HuH-7.5 (cell line): ENCODE measurements around the gene POC1B.
A peak's percentile ranks its signal among the peaks of the same experiment; 100 is the strongest.

Experiments used
- DNase-seq: peaks from one replicate; pipeline ENCODE4 v3.0.0; 2011; ENCODE audit warnings: low spot score

Gene POC1B

DNA sequence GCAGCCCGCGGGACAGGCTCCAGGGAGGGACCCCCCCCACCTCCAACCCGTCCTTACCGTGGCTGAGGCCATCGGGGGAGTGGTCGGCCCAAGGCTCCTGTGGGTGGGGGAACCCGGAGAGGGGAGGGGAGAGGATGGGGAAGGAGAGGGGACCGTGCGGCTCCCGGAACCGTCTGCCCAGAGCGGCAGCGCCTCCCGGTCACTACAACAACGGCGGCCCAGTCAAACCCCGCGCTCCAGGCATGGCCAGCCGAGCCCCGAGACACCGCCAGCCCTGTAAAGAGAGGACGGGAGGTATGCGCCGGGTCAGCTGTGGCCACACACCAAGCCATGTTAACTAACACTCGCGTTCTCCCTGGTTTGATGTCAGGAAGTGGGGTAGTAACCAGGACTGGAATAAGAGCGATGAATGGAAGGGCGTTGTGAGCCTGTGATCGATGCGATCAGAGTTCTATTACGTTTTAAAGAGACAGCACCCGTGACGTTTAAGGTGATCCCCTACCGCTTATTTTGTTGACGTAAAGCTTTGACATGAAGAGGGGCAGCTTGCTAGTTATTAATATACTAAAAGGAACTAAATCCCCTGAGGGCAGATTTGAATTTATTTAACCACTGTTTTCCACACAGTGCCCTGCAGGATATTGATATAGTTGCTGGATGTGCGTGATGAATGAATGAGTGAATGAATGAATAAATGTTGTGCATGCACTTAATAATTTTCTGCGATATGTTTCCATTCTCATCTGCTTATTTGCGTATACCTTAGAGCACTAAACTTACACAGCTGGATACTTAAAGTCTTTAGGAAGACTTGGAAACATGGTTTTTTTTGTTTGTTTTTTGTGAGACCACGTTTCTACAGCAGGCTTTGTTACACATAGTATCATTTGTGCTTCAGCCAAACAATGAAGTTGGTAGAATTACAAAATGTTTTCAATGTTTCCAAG, at the start of gene POC1B:
Gene POC1B, minus strand, starts transcription at position 224 of the 947 bp plus-strand sequence. Its CDS starts 152 bp downstream, at position 72.
- DNase-seq = peak; percentile 73

DNA sequence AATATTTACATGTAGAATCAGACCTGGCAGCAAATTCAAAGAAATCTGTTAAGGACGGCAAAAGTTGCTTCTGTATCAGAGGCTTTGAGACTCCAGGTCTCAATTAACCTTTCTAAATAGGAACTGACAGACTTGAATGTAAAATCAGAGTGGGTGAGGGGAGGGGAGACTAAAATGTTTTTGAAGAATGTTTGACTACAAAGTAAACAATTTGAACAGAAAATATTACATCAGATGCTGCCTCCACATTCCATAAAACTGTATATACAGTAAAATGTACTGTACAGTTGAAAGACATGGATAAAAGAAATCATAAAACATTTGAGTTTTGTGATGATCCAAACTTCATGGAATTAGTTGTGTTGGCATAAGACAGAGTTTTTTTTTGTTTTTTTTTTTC, 49.5 kb upstream of the POC1B start:
- no peak for DNase-seq

DNA sequence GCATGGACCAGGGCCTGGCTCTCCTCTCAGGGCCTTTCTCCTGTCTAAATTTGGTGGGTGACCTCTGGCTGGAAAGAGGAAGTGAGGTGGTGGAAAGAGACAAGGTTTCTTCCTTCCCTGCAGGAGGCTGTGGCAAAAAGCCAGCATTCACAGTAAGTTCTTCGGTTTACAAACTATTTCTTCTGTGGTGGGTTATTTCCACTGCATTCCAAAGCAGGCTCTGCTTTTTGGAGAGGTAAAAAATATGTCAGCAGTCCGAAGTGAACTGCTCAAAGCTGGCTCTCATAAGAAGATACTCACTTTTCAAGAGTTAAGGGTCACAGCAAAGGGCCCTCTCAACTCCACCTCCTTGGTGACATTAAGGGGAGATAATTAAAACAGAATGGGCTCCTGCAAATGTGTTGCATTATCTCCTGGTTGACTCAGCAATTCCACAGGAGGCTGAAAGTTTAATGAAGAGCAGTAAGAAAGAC, 48.9 kb upstream of the POC1B start:
- DNase-seq = no peak

DNA sequence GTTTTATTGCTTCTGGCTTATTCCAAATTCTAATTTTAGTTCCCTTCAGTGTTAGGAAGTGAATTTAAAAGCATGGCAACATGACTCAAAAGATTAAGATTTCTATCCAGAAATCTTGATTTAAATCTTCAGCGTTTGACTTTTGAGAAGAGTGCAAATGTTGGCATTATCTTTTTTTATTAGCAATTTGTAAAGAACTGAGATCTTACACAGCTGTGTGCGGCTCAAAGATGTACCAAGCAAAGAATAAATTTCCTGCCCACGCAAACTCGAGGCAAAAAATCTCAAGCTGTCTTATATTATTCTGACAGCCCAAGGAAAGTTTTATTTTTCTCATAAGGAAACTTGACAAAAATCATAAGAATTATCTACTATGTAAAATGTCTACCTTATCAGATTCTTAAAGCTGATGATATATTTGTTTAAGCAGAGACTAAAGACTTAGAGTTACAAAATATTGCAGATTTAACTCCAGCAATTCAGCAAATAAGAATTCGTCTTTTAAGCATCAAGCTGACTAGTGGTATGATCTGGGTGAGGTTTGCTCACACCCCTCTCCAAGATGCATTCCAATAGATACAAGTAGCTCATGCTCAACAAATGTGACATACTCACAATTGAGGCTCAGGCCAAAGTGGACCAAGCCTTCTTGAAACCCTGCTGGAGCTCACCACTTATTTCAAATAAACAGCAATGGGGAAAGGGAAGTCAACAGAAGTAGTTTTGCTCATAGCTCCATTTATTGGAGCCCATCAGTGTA, 47.4 kb upstream of the POC1B start:
- DNase-seq = no peak

DNA sequence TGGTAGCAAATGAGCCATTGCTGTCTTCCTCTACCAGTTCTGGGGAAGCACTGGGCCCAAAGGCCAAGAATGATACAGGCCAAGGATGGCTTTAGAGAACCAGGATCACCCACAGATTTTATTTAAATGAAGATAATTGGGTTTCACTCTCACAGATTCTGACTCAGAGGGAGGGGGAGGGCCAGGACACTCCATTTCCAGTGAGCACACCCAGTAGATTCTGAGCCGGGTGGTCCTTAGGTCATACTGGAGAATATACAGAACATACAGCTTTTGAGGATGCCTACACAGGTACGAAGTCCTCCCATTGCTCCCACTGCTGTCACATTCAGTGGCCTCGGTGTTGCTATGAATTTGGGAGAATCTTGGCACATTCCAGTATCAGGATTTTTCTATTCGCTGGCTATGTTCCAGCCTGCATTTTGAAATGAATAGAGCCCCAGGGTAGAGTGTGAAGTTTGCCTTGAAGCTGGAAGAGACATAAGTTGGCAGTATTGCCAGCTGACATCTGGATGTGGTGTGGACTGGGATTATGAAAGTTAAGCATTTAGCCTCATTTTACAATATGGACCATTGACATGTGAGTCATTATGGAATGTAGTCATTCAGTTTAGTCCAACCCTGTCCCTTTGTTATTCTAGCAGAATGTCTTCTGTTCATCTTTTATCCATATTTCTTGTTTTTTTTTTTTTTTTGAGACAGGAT, 45.8 kb upstream of the POC1B start:
- DNase-seq = no peak

DNA sequence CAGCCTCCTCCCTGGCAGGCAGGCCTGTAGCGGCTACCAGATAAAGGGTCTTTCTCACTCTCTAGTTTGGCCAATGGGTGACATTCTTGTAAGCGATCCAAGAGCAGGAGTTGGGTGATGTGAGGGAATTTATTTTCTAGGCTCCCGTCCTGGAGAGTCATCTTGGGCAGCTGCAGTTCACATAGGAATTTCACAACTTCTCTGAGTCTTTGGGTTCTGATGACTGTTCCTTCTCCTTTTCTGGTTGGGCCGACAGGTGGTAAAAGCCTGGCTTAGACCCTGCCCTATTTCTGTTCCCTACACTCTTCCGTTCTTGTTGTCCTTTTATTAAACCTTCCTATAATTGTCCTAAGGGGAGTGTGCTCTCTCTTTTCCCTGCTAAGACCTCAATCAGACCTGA, 42.6 kb upstream of the POC1B start:
- DNase-seq = no peak

DNA sequence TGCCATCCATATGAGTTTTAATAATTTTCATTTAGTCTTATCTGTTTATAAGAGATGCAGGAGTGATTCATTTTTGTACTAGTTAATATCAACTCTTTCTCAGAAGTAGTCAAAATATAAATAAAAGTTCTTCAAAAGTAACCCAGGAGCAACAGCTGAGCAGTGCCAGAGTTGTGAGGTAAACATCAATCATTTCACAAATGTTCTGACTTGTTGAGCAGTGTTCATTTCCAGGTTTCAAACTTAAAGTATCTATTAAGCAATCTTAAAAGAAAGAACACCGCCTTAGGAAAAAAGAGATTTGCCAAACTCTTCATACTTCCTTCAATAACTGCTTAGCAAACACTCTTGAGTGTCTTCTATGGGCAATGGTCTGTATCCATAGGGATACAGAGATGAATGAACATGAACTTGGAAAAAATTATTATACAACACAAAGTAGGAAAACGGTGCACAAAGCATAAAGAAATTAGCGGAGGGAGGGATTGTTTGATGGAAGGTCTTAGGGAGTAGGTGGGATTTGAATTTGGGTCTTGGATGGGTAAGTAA, 41.9 kb upstream of the POC1B start:
- DNase-seq = no peak

DNA sequence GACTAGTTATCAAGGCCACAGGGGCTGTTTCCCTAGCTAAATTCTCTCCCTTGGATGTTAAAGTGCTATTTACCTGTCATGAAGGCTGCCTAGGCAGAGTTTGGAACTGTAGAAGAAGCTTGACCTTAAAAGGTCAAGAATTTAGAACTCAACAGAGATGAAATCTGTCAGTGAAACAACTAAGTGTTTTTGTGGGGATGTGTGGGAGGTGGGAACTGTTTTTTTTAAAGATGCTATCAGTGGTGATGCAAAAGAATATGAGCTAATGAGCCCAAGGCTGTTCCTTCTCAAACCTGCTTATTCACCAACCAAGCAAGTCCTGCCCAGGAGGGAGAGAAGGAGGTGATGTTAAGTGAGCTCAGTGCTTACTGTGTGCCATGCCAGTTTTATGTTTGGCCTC, 40.8 kb upstream of the POC1B start:
- DNase-seq = no peak

DNA sequence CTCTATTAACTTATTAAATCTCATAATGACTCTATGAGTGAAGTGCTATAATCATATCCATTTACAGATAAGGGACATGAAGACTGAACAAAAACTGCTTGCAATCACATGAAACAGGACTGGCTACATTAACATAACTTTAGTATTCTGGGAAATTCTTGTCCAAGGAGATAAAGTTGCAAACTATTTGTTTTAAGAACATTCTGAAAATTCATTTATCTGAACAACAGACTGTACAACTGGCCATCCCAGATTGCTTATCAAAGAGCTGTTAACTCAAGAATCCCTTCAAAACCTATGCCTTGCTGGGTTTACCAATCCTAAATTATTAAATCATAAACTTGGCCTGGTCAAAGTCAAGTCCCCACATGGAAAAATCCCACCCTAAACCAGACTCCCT, 39.2 kb upstream of the POC1B start:
- no peak for DNase-seq

DNA sequence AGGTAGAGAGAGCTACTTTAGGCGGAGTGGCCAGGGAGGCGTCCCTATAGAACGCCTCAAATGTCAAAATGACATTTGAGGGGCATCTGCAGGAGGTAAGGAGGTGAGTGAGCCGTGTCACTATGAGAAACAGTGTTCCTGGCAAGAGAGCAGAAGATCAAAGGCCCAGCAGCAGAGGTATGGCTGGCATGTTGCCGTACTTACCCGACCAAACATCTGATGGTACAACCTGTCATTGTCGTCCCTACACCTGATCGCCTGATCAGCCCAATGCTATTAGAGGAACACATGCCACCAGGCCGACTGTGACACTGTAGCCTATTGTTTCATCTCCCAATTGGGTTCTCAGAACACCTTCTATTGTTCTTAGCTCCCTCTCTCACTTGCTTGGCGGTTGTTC, 33.9 kb upstream of the POC1B start:
- no peak for DNase-seq

DNA sequence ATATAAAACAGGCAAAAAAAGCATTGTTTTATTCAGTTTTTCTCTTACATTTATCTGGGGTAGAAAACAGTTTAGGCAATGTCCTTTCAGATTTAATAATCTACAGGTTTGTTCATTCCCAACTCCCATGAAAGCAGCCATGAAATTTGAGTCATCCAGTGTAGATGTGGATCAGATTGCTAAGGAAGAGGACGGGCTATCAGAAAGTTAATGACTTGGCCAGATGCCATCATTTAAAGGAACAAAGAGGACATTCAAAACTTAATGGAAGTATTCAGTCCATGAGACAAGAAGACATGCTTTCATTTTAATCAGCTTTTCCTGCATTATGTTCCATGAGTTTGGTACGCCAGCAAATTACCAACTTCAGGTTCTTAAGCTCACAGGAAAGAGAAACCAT, 31.1 kb upstream of the POC1B start:
- DNase-seq = no peak

DNA sequence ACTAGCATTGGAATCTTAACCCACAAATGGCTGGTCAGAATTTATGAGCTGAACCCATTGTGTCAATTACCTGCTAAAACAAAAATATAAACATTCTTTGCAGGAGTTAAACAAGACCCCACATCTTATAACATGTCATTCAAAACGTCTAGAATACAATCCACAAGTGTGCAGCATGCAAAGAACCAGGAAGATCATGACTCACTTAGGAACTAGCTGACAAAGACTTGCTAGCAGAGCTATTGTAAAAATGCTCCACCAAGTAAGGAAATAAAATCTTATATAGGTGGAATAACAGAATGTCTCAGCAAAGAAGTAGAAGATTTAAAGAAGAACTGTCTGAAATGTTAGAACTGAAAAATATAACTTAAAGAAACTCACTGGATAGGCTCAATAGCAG, 26.5 kb upstream of the POC1B start:
- no peak for DNase-seq

DNA sequence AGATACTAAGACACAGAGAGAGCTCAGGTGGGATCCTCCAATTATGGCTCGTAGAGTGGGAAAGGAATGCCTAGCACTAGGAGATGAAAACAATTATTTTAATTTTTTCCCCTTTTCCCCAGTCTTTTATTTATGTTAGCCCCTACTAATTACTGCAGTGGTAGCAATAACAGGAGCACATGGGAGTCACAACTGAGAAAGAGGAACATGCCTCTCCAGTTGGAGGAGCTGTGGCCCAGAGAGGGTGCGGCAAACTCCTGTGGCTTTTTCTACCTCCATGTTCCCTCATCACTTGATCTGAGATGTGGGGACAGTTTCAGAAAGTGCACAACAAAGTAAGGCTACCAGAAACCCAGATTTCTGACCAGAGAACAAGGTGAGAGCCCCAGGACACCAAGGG, 25.9 kb upstream of the POC1B start:
- no peak for DNase-seq

DNA sequence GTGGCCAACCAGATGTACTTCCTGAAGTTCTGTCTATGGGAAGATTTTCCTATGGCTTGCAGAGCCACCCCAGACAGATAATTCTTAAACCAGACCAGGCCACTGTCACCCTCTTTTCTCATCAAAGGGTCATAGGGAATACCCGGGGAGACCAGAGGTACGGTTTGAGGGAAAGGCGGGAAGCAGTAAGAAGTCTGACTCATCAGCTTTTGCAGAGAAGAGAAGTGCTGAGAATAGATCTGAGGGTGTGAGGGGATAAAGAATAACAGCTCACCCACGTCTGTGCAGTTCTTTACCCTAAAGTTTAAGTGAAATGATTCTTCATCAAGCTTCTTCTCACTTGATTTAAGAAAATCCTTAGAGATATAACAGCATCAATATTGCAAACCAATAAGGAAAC, 21.3 kb upstream of the POC1B start:
- no peak for DNase-seq

DNA sequence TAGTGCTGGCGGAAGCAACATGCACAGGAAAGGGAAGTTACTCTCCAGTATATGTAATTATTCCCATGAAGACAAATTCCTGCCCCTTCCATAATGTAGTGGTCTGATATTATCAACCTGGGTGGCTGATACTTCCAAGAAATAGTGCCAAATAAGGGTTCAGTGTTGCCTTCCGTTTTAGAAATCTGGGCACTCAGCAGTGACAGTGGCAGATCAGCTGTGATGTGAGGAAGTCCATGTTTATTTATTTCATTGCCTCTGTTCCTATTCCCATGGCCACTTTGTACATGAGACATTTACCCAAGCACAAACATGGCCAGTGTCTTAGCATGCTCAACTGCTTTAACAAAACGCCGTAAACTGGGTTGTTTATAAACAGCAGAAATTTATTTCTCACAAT, 20.3 kb upstream of the POC1B start:
- no peak for DNase-seq

DNA sequence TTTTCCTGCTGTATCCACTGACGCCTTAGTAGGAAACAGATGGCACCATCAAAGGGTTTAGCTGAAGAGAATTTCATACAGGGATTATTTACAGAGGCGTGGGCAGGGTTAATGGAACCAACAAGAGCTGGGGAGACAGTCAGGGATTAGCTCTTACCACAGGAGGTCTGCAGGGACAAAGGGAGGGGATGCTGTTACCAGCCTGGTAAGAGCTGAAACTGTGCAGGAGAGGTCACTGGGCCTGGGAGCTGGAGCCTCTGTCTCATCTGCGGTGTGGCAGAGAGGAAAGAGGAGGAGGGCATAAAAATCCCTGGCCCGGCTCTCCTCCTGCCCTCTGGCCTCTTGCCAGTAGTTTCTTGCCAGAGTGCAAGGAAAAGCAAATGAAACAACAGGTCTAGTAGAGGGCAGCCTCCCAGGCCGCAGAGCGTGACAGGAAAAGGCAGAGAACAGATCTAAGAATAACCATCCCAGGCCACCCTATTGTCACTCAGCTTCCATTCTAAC, 18.9 kb upstream of the POC1B start:
- no peak for DNase-seq

DNA sequence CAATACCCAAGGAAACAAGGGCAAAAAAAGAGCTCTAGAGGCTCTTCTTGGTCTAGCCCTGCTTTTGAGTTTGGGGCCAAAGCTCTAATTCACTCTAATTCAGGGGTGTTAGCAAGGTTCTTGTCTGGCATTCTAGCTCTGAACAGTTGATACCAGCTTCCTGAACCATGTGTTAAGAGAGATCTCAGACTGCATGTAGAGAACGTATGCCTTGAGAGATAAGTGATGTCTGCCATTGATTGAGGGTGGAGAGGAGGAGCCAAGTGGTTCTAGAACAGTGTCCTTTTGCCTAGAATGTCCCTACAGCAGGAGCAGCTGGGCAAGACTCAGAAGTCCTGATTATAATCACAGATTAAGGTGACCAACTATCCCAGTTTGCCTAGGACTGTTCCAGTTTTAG, 18.2 kb upstream of the POC1B start:
- no peak for DNase-seq

DNA sequence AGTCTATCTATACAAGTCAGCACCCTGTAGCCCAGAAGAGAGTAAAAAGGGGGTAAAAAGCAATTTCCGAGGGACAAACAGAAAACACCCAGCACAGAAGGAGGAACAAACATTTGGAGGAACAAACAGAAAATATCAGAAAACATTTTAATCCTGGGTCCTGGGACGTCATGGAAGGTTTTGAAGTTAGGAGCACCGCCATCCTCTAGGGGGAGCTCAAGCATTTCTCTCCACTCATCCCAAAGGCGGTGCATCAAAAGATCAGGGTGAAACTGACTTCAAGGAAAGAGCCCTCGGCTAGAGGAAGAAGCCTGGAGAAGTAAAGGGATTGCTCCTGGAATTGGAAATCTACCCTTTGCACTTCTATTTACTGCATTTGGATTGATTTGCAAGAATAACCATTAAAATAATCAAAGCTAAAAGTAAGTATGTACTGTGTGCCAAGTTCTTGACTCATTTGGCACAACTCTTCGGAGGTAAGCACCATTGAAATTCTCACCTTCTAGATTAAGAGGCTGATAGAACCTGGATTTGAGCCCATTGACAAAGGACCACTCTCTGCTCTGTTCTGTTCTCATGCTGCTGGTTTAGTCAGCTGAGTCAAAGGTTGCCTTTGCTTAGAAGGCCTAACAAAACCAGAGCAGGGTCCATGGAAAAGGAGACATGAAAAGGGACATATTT, 17.2 kb upstream of the POC1B start:
- peak; percentile 25 for DNase-seq

DNA sequence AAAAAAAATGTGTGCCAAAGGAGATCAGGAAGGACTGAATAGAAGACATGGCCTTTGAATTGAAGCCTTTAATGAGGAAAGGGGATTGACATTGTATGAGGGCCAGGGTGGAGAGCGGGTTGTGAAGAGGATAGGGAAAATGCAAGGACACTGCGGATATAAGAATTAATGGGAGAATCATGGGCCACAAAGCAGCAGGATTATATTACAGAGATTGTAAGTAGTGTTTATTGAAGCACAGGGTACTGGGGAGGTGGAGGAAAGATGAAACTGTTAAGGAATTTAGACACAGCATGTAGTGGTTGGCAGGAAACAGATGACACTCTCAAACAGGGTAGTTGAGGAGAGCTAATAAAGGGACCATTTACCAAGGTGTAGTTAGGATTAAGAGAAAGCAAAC, 16.4 kb upstream of the POC1B start:
- no peak for DNase-seq

DNA sequence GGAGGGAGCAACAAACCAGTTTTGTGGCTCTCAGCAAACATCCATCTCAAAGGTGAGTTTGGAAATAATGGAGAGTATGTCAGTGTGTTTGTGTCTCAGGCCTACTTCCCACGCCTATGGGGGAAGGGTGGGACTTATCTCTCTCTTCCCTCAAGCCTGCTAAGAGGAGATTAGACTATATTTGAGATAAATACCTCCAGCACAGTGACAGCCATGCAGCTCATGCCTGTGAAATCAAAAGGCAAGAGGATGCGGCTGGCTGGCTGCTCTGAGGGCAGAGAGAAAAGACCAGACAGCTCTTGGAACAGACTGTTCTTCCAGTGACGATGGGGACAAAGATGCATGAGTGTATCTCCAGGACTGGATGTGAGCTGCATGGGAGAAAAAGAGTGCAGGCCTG, 14.7 kb upstream of the POC1B start:
- no peak for DNase-seq

DNA sequence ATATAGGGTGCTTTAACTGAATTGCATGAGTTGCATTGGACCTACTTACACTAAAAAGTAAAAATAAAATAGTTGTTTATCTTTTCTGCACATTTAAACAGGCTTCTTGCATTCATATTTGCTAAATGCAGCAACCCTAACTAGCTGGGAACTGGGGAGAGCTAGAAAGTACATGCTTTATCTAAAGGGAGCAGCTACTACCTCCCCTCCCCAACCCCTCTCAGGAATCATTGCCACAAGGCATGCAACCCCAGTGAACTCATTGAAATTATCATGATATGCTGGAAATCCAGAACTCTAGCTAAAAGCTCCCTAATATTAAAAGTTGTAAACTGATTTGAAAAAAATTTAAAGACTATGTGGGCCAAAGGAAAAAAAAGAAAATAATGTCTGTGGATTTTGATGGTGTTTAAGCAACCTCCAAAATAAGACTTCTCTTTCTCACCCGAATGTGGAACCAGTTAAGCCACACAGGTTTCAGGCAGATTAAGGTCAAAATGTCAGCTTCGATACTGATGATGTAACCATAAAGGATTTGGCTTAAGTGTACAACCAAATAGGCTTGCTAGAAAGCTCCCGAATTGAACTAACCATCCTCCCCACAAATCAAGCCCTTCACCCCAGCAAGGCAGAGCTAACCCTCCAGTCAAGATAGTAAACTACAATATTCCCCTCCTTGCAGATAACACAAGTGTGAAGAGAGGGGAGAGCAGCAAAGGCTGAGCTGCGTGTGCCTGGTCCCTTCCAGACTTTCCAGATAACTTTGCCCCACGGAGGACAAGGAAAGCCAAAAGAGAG, 13.8 kb upstream of the POC1B start:
- no peak for DNase-seq
